Kidney epithelial cell (primary cell): Measurements from ENCODE around the gene ERI2. TPM values are rescaled to one million over a fixed set of nuclear protein-coding genes. Genes with fewer than 3 reads are reported as not detected.

Experiments
- DNase-seq: peaks from one replicate; pipeline ENCODE4 v3.0.0-alpha.2; 2010; ENCODE audit warnings: low read depth
- H3K27me3 ChIP-seq: 2 replicates; pipeline ENCODE4 v1.6.0; 2011; ENCODE audit warnings: low read length; ENCODE audit not compliant: control insufficient read depth, insufficient read depth
- H3K36me3 ChIP-seq: 2 replicates; pipeline ENCODE4 v1.5.1; 2011; ENCODE audit warnings: low read length; ENCODE audit not compliant: control insufficient read depth, insufficient read depth
- H3K4me3 ChIP-seq: 2 replicates; pipeline ENCODE4 v1.5.1; 2011; ENCODE audit warnings: low read depth, mild to moderate bottlenecking, control low read depth, low read length
- CTCF ChIP-seq: IDR thresholded peaks from 2 replicates; pipeline ENCODE4 v1.5.1; 2011; ENCODE audit warnings: mild to moderate bottlenecking, moderate library complexity, low read length, control low read depth, inconsistent platforms; ENCODE audit not compliant: insufficient read depth, poor library complexity, severe bottlenecking
- total RNA-seq: library from RNA; depleted of rRNA; stranded (reverse); fragments of >200 nt; gene quantifications from 2 replicates; pipeline ENCODE4 v1.2.3, GENCODE V29; 2015

Gene ERI2
- total RNA-seq, 1 donor from 2014 or later: 15.3 TPM

- no peak overlapping the region for H3K4me3 ChIP-seq
- H3K27me3 ChIP-seq: no peaks in the 10 kb centered on the region
- no peaks in the 10 kb centered on the region for H3K36me3 ChIP-seq
- no peak for TF ChIP-seq CTCF
- no peak for DNase-seq
These were observed 24.6 kb downstream of the ERI2 start for GRCh38 chr16:20781697-20782096.

GRCh38 chr16:20774703-20775362 is 31.4 kb downstream of the ERI2 start:
- DNase-seq: no peak
- H3K27me3 ChIP-seq: no peaks in the 10 kb centered on the region
- no peaks in the 10 kb centered on the region for H3K36me3 ChIP-seq
- TF ChIP-seq CTCF: peak; percentile 77
- no peak overlapping the region for H3K4me3 ChIP-seq

- H3K36me3 ChIP-seq: no peaks in the 10 kb centered on the region
- H3K27me3 ChIP-seq: no peaks in the 10 kb centered on the region
- TF ChIP-seq CTCF: no peak
These were observed 32.6 kb downstream of the ERI2 start for GRCh38 chr16:20773679-20774078.

GRCh38 chr16:20768818-20769217 is 37.5 kb downstream of the ERI2 start:
- Histone ChIP-seq H3K27me3 (no peaks in the 10 kb centered on the region), H3K36me3 (no peaks in the 10 kb centered on the region), H3K4me3 (no peak overlapping the region)
- no peak for DNase-seq
- TF ChIP-seq CTCF: no peak

More at GRCh38 chr16:20773679-20774078, 32.6 kb downstream of the ERI2 start:
- DNase-seq: no peak
- H3K4me3 ChIP-seq: no peak overlapping the region

GRCh38 chr16:20768121-20768520 is 38.2 kb downstream of the ERI2 start:
- Histone ChIP-seq H3K27me3 (no peaks in the 10 kb centered on the region), H3K4me3 (no peak overlapping the region), H3K36me3 (no peaks in the 10 kb centered on the region)
- no peak for TF ChIP-seq CTCF
- DNase-seq: no peak

- no peaks in the 10 kb centered on the region for H3K36me3 ChIP-seq
- TF ChIP-seq CTCF: no peak
- no peak overlapping the region for H3K4me3 ChIP-seq
- DNase-seq: no peak
- H3K27me3 ChIP-seq: no peaks in the 10 kb centered on the region
These were observed 38.7 kb downstream of the ERI2 start for GRCh38 chr16:20767577-20767976.
